Mucosa of descending colon (tissue), 3 donors: ENCODE measurements around the gene MVB12B. TPM values are rescaled to one million over a fixed set of nuclear protein-coding genes. Genes with fewer than 3 reads are reported as not detected.

Source experiments
- ATAC-seq: fragments of 200-7000 bp; cut with Tn5 transposase; one replicate; pipeline ENCODE4 v1.9.1; 2020; ENCODE audit warnings: mild to moderate bottlenecking, moderate library complexity
- DNase-seq, 3 donors: peaks; one replicate each; pipeline ENCODE4 v3.0.0-alpha.2; 2020
- H3K36me3 ChIP-seq: fragments of 200-600 bp; one replicate; pipeline ENCODE4 v1.8.0; 2021; ENCODE audit warnings: low read depth, mild to moderate bottlenecking
- H3K4me1 ChIP-seq: fragments of 200-600 bp; one replicate; pipeline ENCODE4 v1.8.0; 2021; ENCODE audit warnings: low read depth, mild to moderate bottlenecking
- H3K4me3 ChIP-seq: fragments of 200-600 bp; one replicate; pipeline ENCODE4 v1.8.0; 2021; ENCODE audit warnings: mild to moderate bottlenecking
- H3K9me3 ChIP-seq: fragments of 200-600 bp; one replicate; pipeline ENCODE4 v1.8.0; 2021; ENCODE audit warnings: mild to moderate bottlenecking
- intact Hi-C, 2 donors: fragments of 100-400 bp; cut with DNase I in 1 of 2; cut with micrococcal nuclease in 1 of 2; formaldehyde crosslinking; loops; one replicate each; pipeline versions ENCODE4 v1.11.0 to v1.11.1; 2022; cut with DNase I, micrococcal nuclease
- total RNA-seq, 3 donors: library from RNA; stranded (reverse); fragmentation: NEBNext Ultra II Directional in 2 of 3; extraction: Animal tissue kit (Norgen Biotek cat#: 25700) in 2 of 3; gene quantifications; one replicate each; pipeline versions ENCODE4 v1.2.1 to v1.2.4, GENCODE V29; 2021 to 2023
- TF ChIP-seq, protein P1 (sequence below): fragments of 200-600 bp; IDR thresholded peaks from one replicate; pipeline ENCODE4 v1.8.0; 2022; ENCODE audit warnings: antibody characterized with exemption, mild to moderate bottlenecking
- donor health status: DM: no; HTN: no; CAD: no; lungs with moderate emphysema.
- donor health status: DM: no; HTN: no; CAD: no.
- donor health status: DM: no; HTN: yes; CAD: no.

The MVB12B gene
- total RNA-seq, 3 donors from 2014 or later, result 16.8 to 26.4 (median 21.6) TPM

DNA sequence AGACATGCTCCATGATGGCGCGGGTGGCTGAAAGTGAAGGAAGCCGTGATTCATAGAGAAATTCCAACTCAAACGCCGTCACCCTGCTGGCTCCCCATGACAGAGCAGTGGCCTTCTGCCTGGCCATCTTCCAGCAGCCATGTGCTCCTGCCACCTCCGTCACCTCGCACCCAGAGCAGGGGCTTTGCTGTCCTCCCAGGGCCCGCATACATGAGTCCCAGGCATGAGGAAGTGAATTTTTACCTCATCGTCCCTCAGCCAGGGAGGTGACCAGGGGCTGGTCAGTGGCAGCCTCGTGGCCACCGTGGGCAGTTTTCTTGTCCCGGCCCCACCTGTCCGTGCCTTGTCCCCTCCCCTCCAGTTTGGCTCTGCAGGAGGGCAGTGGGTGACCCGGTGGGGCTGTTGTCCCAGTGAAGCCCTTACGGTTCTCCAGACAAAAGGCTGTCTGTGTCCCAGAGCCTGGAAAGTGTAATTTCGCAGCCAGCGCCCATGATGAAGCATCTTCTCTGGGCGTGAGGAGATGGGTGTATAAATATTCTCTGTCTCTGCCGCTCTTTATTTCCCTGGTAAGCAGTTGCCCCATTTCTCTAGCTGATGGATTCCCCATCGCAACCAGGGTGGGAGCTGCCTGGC is 163.1 kb downstream of the MVB12B start:
- Histone ChIP-seq H3K4me3 (no peak overlapping the region), H3K9me3 (no peaks in the 10 kb centered on the region), H3K4me1 (no peaks in the 10 kb centered on the region), H3K36me3 (no peaks in the 10 kb centered on the region)
- TF ChIP-seq, protein P1, sequence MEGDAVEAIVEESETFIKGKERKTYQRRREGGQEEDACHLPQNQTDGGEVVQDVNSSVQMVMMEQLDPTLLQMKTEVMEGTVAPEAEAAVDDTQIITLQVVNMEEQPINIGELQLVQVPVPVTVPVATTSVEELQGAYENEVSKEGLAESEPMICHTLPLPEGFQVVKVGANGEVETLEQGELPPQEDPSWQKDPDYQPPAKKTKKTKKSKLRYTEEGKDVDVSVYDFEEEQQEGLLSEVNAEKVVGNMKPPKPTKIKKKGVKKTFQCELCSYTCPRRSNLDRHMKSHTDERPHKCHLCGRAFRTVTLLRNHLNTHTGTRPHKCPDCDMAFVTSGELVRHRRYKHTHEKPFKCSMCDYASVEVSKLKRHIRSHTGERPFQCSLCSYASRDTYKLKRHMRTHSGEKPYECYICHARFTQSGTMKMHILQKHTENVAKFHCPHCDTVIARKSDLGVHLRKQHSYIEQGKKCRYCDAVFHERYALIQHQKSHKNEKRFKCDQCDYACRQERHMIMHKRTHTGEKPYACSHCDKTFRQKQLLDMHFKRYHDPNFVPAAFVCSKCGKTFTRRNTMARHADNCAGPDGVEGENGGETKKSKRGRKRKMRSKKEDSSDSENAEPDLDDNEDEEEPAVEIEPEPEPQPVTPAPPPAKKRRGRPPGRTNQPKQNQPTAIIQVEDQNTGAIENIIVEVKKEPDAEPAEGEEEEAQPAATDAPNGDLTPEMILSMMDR, result no peak
- intact Hi-C loops, result loop anchor here in 1 of 2 donors (5.0 kb wide), 1 partner anchor 187 kb away; no protein-coding TSS in a partner anchor
- no peak for DNase-seq
- no peak for ATAC-seq

DNA sequence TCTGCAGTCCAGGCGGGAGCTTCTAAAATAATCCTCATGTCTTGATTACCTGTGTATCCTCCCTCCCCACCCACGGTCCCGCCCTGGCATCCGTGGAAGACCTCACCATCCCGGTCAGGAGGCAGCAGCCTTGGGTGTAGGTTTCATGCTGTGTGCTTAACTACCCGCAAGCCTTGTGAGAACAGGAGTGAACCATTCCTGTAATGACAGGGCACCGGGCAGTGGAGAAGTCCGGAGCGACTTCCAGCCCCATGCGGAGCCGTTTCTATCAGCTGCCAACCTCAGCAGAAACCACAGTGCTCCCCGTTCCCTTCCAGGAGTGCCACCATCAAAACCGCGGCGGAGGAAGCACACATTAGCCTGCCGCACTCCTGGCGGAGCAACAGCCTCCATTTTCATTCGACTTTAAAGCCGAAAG is 163.6 kb downstream of the MVB12B start:
- Histone ChIP-seq H3K4me1 (no peaks in the 10 kb centered on the region), H3K9me3 (no peaks in the 10 kb centered on the region), H3K36me3 (no peaks in the 10 kb centered on the region), H3K4me3 (no peak overlapping the region)
- TF ChIP-seq, protein P1, result no peak
- ATAC-seq (no peak), DNase-seq (no peak)
- intact Hi-C loops, result loop anchor here in 1 of 2 donors (5.0 kb wide), 1 partner anchor 188 kb away; no protein-coding TSS in a partner anchor

DNA sequence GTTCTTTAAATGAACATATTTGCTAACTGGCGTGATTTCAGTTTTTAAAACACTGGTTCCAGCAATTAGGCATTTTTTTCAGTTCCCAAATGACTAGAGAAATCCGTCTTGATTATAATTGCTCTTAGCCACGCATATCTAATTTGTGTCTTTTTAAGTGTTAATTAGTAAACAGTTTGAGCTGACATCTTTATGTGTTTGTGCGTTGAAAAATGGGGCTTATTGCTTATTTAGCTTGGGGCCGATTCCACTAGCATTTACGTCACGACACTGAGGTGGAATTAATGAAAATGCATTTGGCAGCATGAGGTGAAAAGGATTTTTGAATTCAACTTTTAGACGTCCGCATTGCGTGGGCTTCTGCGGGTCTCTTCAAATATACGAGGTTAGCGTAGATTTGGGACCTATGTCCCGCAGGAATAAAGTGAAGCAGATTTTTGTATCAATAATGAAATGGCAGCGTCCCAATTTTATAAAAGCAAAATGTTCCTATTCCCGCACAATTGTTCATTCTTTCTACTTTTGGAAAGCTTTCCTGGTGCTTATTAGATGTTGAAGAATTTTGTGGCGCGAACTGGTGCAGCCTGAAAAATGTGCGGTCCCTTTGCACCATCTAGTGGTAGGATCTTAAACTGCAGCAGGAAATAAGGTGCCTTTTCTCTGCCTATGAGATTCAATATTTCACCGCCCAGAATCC is 164.4 kb downstream of the MVB12B start:
- H3K4me3 ChIP-seq, result no peak overlapping the region
- H3K36me3 ChIP-seq, result no peaks in the 10 kb centered on the region
- ATAC-seq (peak; percentile 82), DNase-seq (peak in 1 of 3 donors; percentile 80)
- no peaks in the 10 kb centered on the region for H3K4me1 ChIP-seq
- H3K9me3 ChIP-seq, result no peaks in the 10 kb centered on the region
- intact Hi-C loops, result loop anchor here in 1 of 2 donors (5.0 kb wide), 1 partner anchor 189 kb away; no protein-coding TSS in a partner anchor
- TF ChIP-seq, protein P1, result peak; percentile 77

DNA sequence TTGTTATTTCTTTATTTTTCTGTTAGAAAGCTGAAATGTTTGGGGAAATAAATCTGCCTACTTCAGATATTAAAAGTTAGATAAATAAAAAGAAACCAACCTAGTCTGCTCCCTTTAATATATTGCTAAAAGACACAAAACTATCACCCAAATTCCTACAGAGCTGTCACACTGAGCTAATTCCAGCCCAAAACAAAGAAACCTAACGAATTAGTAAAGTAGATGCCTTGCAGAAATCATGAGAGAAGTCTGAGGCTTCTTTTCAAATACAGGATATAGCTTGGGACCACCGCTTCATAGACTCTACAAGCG is 164.9 kb downstream of the MVB12B start:
- intact Hi-C loops, result loop anchor here in 1 of 2 donors (5.0 kb wide), 1 partner anchor 189 kb away; no protein-coding TSS in a partner anchor
- no peaks in the 10 kb centered on the region for H3K9me3 ChIP-seq
- TF ChIP-seq, protein P1, result no peak
- H3K4me3 ChIP-seq, result no peak overlapping the region
- H3K36me3 ChIP-seq, result no peaks in the 10 kb centered on the region
- no peaks in the 10 kb centered on the region for H3K4me1 ChIP-seq
- no peak for DNase-seq
- ATAC-seq, result no peak

DNA sequence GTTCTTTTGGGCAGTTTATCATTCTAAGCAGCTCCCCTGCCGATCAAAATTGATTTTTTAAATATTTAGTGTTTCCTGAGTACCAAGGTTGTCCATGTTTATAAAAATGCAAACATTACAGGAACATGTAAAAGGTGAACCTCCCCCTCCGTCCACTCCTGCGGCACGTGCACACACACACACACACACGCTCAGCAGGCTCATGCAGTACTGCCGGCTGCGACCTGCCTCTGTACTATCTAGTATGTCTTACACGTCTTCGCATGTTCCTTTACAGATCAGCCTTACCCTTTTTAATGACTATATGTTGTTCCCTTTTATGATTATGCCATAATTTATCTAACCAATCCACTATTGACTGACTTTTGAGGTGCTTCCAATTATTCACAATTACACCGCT is 165.3 kb downstream of the MVB12B start:
- no peaks in the 10 kb centered on the region for H3K36me3 ChIP-seq

More for the DNA sequence above, 165.3 kb downstream of the MVB12B start:
- TF ChIP-seq, protein P1, result no peak
- DNase-seq, result no peak
- ATAC-seq, result no peak
- no peak overlapping the region for H3K4me3 ChIP-seq
- no peaks in the 10 kb centered on the region for H3K4me1 ChIP-seq
- no peaks in the 10 kb centered on the region for H3K9me3 ChIP-seq
- intact Hi-C loops, result loop anchor here in 1 of 2 donors (5.0 kb wide), 1 partner anchor 190 kb away; no protein-coding TSS in a partner anchor
